Cardiac muscle cell (in vitro differentiated cells and primary cell): Measurements from ENCODE around the gene FAM83E. TPM values are rescaled to one million over a fixed set of nuclear protein-coding genes. Genes with fewer than 3 reads are reported as not detected.

Experiments used
- DNase-seq, 2 donors: peaks; one replicate each; pipeline versions ENCODE4 v3.0.0 to v3.0.0-alpha.2; 2010 to 2017; ENCODE audit warnings: low read depth in 1 of 2, low spot score in 1 of 2
- H3K27ac ChIP-seq: fragments of 200-600 bp; sonication (generic); 2 replicates; pipeline ENCODE4 v1.5.1; 2016
- H3K27me3 ChIP-seq: fragments of 200-600 bp; sonication (generic); 2 replicates; pipeline ENCODE4 v1.6.0; 2016; ENCODE audit warnings: control low read depth
- H3K36me3 ChIP-seq: fragments of 200-600 bp; sonication (generic); 2 replicates; pipeline ENCODE4 v1.5.1; 2016; ENCODE audit warnings: control low read depth
- H3K4me1 ChIP-seq: fragments of 200-600 bp; sonication (generic); 2 replicates; pipeline ENCODE4 v1.8.1; 2017; ENCODE audit warnings: low read depth, mild to moderate bottlenecking, mixed run types
- H3K4me3 ChIP-seq: fragments of 200-600 bp; sonication (generic); 2 replicates; pipeline ENCODE4 v1.5.1; 2016; ENCODE audit warnings: mild to moderate bottlenecking
- H3K9me3 ChIP-seq: fragments of 200-600 bp; sonication (generic); 2 replicates; pipeline ENCODE4 v1.5.1; 2017; ENCODE audit warnings: low read depth, mild to moderate bottlenecking, control low read depth
- polyA plus RNA-seq: library from polyadenylated mRNA; unstranded; fragments of >200 nt; fragmentation: Nextera tagmentation; extraction: Ambion mirVana; gene quantifications from 2 replicates; pipeline ENCODE4 v1.2.1, GENCODE V29; 2016
- total RNA-seq: library from RNA; depleted of rRNA; stranded (reverse); fragments of >200 nt; gene quantifications from 2 replicates; pipeline ENCODE4 v1.2.3, GENCODE V29; 2016
- TF ChIP-seq, protein P1 (sequence below): IDR thresholded peaks from 2 replicates; pipeline ENCODE4 v1.5.1; 2012; ENCODE audit warnings: low read depth, mild to moderate bottlenecking, low read length

FAM83E gene
- total and polyA plus RNA-seq, 2 experiments from 2014 or later: 0.60 TPM; not detected in 1

DNA sequence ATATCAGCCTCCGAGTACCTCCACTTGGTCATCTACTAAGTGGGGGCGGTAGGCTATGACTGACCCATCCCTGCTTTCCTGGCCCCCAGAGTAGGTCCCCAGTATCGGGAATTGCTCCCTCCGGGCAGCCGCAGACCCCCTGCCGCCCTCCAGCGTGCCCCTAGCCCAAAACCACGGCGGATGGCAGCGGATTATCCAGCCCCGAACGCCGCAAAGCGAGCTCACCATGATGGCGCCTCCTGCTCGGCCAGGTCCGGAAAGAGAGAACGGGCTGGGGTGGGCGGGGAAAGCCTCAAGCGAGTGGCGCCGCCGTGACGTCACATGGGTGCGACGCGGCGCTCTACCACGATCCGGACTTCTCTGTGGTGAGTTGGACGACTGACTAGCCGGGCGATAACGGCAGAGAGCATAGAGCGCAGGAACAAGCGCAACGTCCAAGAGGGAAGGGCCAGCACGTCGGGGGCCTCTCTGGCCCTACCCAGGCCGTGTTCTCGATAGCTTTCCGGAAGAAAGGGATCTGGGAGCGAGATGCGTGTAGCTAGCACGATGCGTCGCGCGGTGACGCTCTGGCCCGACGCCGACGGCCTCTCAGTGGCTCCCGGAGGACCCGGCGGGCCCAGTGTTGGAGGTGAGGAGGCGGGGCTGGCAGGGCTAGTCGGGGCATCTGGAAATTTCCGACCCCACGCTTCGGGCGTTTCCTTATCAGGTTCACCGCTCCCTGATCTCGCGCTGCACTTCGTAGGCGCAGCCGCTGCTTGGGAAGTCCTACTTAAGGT lies 4.2 kb upstream of the FAM83E start, which contains the start of the genes RPL18 and SPHK2:
RPL18 (minus strand) TSS at position 263 of the 776 bp plus-strand sequence; CDS start at position 228, 35 bp downstream.
SPHK2 (plus strand) TSS at position 591 of the 776 bp plus-strand sequence. CDS start 1,009 bp downstream, outside the sequence.
- peaks cover 15% of the 10 kb centered on the region for H3K4me1 ChIP-seq
- TF ChIP-seq, protein P1, sequence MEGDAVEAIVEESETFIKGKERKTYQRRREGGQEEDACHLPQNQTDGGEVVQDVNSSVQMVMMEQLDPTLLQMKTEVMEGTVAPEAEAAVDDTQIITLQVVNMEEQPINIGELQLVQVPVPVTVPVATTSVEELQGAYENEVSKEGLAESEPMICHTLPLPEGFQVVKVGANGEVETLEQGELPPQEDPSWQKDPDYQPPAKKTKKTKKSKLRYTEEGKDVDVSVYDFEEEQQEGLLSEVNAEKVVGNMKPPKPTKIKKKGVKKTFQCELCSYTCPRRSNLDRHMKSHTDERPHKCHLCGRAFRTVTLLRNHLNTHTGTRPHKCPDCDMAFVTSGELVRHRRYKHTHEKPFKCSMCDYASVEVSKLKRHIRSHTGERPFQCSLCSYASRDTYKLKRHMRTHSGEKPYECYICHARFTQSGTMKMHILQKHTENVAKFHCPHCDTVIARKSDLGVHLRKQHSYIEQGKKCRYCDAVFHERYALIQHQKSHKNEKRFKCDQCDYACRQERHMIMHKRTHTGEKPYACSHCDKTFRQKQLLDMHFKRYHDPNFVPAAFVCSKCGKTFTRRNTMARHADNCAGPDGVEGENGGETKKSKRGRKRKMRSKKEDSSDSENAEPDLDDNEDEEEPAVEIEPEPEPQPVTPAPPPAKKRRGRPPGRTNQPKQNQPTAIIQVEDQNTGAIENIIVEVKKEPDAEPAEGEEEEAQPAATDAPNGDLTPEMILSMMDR: no peak
- peak within 1 kb of the TSS; percentile 89 for H3K4me3 ChIP-seq
- peak within 1 kb of the TSS; percentile 88 for H3K27ac ChIP-seq
- peaks cover 26% of the 10 kb centered on the region for H3K36me3 ChIP-seq
- peak; percentile 99 to 100 for DNase-seq
- H3K9me3 ChIP-seq: no peaks in the 10 kb centered on the region
- no peaks in the 10 kb centered on the region for H3K27me3 ChIP-seq

DNA sequence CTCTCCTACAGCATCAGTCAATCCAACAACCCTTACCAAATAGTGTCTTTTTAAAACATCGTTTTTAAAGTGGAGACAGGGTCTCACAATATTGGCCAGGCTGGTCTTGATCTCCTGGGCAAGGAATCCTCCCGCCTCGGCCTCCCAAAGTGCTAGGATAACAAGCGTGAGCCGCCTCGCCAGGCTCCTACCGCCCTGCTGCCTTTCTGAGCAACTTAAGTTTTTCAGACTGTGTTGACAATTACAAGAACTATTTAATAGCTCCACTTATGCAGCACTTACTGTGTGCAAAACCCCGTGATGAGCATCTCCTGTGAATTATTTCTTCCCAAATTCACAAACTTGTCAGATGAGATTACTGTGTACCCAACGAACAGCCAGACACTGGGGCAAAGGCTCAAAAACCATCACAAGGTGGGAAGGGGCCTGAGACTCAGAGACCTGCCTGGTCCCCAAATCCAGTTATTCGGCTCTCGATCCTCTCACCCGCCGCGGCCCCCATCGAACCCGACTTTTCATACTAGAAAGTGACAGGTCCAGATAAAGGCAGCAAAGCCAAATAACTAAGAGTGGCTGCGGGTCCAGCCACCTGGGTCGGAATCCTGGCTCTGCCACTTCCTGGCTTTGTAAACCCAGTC lies 3.5 kb upstream of the FAM83E start:
- TF ChIP-seq, protein P1: no peak
- Histone ChIP-seq H3K27ac (peak overlapping the region; percentile 88), H3K4me1 (peaks cover 23% of the 10 kb centered on the region), H3K4me3 (peak overlapping the region; percentile 89), H3K9me3 (no peaks in the 10 kb centered on the region), H3K27me3 (no peaks in the 10 kb centered on the region), H3K36me3 (peaks cover 26% of the 10 kb centered on the region)
- DNase-seq: peak in 1 of 2 donors; percentile 47

DNA sequence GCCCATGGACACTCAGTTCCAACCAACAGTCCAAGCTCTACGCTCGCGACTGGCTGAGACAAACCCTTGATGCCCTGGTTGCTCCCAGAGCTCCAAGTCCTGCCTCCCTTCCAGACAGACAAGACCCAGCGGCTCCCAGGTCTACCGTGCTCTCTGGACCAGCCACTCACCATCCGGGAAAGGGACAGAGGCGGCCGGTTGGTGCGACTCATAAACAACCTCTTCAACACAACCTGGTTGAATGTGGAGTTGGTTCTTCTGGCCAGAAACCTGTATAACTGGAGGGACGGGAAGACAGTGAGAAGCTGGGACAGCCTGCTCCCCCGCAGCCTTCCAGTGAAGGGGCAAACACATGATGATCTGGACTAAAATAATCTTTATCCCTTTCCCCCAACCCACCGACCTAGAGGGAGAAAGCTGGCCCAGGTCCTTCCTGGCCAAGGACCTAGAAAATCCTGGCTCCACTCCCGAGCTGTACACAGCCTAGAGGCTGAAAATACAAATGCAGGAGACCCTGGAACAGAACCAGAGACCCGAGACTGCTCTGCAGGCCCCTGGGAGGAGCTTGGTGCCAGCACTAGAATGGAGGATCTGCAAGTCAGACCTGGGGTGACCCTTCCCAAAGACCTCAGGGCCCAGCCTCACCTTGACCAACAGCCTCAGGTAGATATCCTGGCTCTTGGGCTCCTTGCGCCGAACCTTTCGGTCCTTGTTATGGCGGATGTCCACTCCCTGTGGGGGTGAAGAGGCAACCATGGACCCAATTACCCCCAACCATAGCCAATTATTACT lies 2.5 kb upstream of the FAM83E start:
- H3K9me3 ChIP-seq: no peaks in the 10 kb centered on the region
- peak in 1 of 2 donors; percentile 61 for DNase-seq
- peaks cover 23% of the 10 kb centered on the region for H3K4me1 ChIP-seq
- peaks cover 26% of the 10 kb centered on the region for H3K36me3 ChIP-seq
- peak overlapping the region; percentile 44 for H3K27ac ChIP-seq
- peak overlapping the region; percentile 89 for H3K4me3 ChIP-seq
- TF ChIP-seq, protein P1: peak; percentile 22
- H3K27me3 ChIP-seq: no peaks in the 10 kb centered on the region

DNA sequence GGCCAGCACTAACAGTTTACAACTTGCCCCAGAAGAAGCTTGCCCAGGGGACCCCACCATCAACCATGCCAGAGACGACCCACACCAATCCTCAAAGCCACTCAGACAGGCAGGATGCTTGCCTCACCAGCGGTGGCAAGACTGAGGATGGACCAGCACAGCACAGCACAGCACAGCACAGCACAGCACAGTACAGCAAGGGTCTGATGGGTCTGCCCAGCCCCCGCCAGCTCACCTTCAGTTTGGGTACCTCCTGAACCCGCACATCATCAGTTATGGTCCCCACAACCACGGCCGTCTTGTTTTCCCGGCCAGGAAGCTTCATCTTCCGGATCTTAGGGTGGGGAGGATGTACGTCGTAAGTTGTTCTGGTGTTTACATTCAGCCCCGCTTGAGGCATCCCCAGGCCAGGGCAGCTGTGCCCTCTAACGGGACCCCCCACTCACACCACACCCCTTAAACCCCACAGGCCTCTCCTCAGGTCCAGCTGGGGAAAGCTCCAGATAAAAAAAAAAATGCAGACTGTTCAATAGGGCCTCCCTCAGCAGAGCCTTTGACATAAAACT lies 1.7 kb upstream of the FAM83E start:
- TF ChIP-seq, protein P1: no peak
- H3K4me3 ChIP-seq: no peak overlapping the region
- peaks cover 23% of the 10 kb centered on the region for H3K4me1 ChIP-seq
- no peaks in the 10 kb centered on the region for H3K9me3 ChIP-seq
- peaks cover 26% of the 10 kb centered on the region for H3K36me3 ChIP-seq
- H3K27ac ChIP-seq: no peak overlapping the region
- DNase-seq: no peak
- no peaks in the 10 kb centered on the region for H3K27me3 ChIP-seq

DNA sequence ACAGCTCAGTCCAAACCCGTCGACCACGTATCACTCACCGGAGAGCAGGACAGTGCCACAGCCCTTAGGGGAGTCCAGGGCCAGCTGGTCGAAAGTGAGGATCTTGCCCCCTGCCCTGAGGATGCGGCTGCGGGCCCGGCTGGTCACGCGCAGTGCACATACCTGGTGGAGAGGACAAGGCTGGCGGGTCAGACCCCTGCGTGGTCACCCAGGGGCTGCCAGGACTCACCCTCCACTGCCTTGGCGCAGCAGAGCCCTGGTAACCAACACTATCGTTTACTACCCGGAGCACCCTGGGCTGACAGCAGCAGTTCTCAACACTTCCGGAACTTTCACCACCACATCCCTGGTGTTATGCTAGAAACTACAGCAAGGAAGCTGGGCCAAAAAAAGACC lies 1.2 kb upstream of the FAM83E start:
- Histone ChIP-seq H3K27me3 (no peaks in the 10 kb centered on the region), H3K36me3 (peaks cover 26% of the 10 kb centered on the region), H3K4me1 (peaks cover 23% of the 10 kb centered on the region), H3K27ac (no peak overlapping the region), H3K9me3 (no peaks in the 10 kb centered on the region), H3K4me3 (no peak overlapping the region)
- DNase-seq: no peak
- TF ChIP-seq, protein P1: no peak
